ENCODE data around the gene AGPAT4. TPM values are rescaled to one million over a fixed set of nuclear protein-coding genes. Genes with fewer than 3 reads are reported as not detected.

The AGPAT4 gene
- total RNA-seq, 4 donors from 2014 or later = 7.2 to 20.2 (median 12.5) TPM

- TF ChIP-seq, protein P1, sequence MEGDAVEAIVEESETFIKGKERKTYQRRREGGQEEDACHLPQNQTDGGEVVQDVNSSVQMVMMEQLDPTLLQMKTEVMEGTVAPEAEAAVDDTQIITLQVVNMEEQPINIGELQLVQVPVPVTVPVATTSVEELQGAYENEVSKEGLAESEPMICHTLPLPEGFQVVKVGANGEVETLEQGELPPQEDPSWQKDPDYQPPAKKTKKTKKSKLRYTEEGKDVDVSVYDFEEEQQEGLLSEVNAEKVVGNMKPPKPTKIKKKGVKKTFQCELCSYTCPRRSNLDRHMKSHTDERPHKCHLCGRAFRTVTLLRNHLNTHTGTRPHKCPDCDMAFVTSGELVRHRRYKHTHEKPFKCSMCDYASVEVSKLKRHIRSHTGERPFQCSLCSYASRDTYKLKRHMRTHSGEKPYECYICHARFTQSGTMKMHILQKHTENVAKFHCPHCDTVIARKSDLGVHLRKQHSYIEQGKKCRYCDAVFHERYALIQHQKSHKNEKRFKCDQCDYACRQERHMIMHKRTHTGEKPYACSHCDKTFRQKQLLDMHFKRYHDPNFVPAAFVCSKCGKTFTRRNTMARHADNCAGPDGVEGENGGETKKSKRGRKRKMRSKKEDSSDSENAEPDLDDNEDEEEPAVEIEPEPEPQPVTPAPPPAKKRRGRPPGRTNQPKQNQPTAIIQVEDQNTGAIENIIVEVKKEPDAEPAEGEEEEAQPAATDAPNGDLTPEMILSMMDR (IDR thresholded peaks at IDR 0.05) = no peak
- DNase-seq (ENCODE audit: low spot score) (no peak), ATAC-seq (ENCODE audit: low FRiP score) (no peak)
Observed at GRCh38 chr6:161168281-161168891, 105.5 kb downstream of the AGPAT4 start.

DNA sequence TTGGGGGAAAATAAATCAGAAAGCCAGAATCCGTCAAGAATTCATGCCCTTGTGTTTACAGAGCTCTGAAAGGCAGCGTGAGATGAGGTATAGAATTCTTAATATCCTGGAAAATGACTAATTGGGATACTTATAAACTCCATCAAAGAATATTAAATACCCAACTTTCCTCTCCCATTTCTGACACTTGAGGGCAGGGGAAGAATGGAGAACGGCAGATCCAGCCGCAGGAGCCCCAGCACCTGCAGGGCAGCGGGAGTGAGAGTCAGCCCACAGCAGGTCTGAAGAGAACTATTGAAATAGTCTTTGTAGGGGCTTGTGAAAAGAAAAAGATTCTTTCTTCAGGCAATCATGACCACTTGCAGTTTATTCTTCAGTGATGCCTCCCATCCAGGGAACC is 107.2 kb downstream of the AGPAT4 start:
- DNase-seq (ENCODE audit: low spot score) = no peak
- TF ChIP-seq, protein P1 (IDR thresholded peaks at IDR 0.05) = no peak
- ATAC-seq (ENCODE audit: low FRiP score) = no peak

GRCh38 chr6:161166176-161166575 is 107.7 kb downstream of the AGPAT4 start:
- no peak for ATAC-seq (ENCODE audit: low FRiP score)
- DNase-seq (ENCODE audit: low spot score) = no peak

GRCh38 chr6:161164182-161164625 is 109.7 kb downstream of the AGPAT4 start:
- DNase-seq (ENCODE audit: low spot score) (no peak), ATAC-seq (ENCODE audit: low FRiP score) (no peak)
- TF ChIP-seq, protein P1 (IDR thresholded peaks at IDR 0.05) = no peak

More at GRCh38 chr6:161166176-161166575, 107.7 kb downstream of the AGPAT4 start:
- TF ChIP-seq, protein P1 (IDR thresholded peaks at IDR 0.05) = no peak

DNA sequence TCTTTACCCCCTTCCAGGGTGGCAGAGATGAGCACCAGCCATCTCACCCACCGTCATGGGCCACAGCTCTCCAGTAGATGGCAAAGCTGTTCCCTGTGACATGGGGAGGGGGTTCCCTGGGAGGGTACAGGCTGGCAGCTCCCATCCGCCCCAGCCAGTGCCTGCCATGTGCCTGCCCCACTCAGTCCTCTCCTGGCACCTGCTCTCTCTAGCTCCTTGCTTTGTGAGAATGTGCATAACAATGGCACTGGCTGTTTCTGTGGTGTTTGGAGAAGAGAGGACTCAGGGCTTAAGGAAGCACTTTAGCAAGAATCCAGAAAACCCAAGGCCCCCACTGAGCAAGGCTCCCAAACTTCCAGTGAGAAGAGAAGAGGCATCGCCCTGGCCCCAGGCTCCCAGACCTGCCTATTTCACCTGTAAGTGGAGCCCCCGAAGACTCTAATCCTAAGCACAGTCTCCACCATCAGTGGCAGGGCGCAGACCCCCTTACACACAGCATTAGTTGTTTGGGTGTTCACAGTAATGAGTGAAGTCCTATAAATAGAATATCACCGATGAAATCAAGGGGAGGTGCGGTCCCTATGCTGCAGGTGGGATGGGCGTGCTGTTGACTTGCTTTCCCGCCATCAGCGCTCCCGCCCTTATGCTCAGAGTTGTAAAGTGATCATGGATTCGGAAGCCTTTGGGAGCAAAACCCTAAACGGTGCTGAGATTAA is 110.2 kb downstream of the AGPAT4 start:
- TF ChIP-seq, protein P1 (IDR thresholded peaks at IDR 0.05) = no peak
- no peak for ATAC-seq (ENCODE audit: low FRiP score)
- no peak for DNase-seq (ENCODE audit: low spot score)

GRCh38 chr6:161162722-161163121 is 111.1 kb downstream of the AGPAT4 start:
- DNase-seq (ENCODE audit: low spot score) = no peak
- TF ChIP-seq, protein P1 (IDR thresholded peaks at IDR 0.05) = no peak
- ATAC-seq (ENCODE audit: low FRiP score) = no peak
